ENCODE measurements around the gene FBXL17. TPM values are rescaled to one million over a fixed set of nuclear protein-coding genes. Genes with fewer than 3 reads are reported as not detected.

FBXL17 gene
- total RNA-seq, 4 donors from 2014 or later: 10.7 to 31.6 (median 22.1) TPM

DNA sequence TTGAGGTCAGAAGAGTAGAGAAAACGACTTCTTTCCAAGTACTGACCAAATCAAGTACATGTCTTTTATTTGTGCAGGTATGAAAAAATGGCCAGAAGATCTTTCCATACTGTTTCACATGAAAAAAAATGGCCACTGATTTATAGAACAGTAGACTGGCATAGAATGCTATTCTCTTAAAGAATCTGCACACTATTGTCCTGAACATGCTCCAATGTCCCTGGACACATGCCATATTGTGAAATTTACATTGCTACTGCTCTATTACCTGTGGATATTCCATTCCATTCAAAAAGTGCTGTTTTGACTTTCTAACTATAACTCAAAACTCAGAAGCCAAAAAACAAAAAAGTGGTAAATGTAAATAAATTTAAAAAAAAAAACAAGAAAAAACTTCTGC is 60.6 kb downstream of the FBXL17 start:
- no peak for TF ChIP-seq POLR2A (IDR thresholded peaks at IDR 0.05)
- TF ChIP-seq, protein P1, sequence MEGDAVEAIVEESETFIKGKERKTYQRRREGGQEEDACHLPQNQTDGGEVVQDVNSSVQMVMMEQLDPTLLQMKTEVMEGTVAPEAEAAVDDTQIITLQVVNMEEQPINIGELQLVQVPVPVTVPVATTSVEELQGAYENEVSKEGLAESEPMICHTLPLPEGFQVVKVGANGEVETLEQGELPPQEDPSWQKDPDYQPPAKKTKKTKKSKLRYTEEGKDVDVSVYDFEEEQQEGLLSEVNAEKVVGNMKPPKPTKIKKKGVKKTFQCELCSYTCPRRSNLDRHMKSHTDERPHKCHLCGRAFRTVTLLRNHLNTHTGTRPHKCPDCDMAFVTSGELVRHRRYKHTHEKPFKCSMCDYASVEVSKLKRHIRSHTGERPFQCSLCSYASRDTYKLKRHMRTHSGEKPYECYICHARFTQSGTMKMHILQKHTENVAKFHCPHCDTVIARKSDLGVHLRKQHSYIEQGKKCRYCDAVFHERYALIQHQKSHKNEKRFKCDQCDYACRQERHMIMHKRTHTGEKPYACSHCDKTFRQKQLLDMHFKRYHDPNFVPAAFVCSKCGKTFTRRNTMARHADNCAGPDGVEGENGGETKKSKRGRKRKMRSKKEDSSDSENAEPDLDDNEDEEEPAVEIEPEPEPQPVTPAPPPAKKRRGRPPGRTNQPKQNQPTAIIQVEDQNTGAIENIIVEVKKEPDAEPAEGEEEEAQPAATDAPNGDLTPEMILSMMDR (IDR thresholded peaks at IDR 0.05): no peak
- Histone ChIP-seq H3K9me3 (no peaks in the 10 kb centered on the region), H3K27me3 (no peaks in the 10 kb centered on the region), H3K36me3 (no peaks in the 10 kb centered on the region), H3K4me3 (no peak overlapping the region), H3K27ac (no peak overlapping the region), H3K4me1 (no peaks in the 10 kb centered on the region)
- no peak for DNase-seq

DNA sequence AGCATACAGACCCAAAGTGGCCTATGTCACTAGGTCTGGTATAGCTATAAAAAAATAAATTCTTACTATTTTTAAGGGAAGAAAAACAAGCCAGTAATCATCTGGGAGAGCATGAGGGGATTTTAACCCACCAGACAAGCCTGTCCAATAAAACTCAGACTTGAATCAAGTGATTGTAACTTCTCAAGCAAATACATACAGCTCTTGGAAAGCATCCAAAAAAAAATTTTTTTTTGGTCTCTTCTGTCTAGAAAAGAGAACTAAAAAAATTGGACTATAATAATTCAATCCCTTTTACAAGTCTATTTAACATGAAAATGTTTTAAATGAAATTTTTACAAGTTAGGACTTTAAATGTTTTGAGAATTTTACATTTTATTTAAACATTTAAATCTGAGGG is 61.7 kb downstream of the FBXL17 start:
- DNase-seq: no peak
- no peak overlapping the region for H3K4me3 ChIP-seq
- no peak overlapping the region for H3K27ac ChIP-seq
- no peaks in the 10 kb centered on the region for H3K27me3 ChIP-seq
- H3K4me1 ChIP-seq: no peaks in the 10 kb centered on the region
- H3K9me3 ChIP-seq: no peaks in the 10 kb centered on the region
- TF ChIP-seq, protein P1 (IDR thresholded peaks at IDR 0.05): no peak
- no peak for TF ChIP-seq POLR2A (IDR thresholded peaks at IDR 0.05)
- no peaks in the 10 kb centered on the region for H3K36me3 ChIP-seq

DNA sequence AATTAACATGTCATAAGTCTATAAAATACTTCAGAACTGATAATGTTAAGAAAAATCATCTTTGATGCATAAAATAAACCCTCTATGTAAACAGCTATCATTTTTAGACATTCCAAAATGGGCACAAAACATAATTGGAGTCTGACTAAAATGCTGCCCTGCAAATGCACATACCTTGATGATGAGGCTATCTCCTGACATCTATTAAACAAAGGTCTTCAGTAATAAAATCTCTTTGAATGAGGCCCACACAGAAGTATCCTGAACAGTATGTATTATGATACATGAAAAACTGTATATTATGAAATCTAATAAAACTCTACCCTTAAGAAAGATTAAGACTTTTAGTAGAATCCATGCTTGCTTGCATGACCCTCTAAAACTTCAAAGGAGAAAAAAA is 66.1 kb downstream of the FBXL17 start:
- DNase-seq: no peak
- no peak overlapping the region for H3K4me3 ChIP-seq

DNA sequence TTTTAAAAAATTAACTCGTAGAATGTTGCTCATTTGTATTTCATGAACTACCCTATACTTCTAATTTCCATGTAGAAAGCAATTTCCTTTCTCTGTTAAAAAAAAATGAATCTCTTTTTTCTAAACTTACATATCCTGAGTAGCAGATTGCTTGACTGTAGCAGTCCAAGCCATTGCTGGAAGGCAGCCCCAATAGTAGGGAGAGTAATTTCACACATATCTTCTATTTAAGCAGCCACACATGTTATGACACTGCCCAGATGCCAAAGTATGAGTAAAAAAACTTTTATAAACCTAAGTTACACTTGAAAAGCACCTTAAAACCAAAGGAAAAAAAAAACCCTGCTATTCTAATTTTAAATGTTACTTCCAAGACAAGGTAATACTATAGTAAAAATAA is 69.6 kb downstream of the FBXL17 start:
- H3K4me1 ChIP-seq: no peaks in the 10 kb centered on the region
- H3K4me3 ChIP-seq: no peak overlapping the region
- no peak for TF ChIP-seq POLR2A (IDR thresholded peaks at IDR 0.05)
- TF ChIP-seq, protein P1 (IDR thresholded peaks at IDR 0.05): no peak
- no peaks in the 10 kb centered on the region for H3K9me3 ChIP-seq
- no peak overlapping the region for H3K27ac ChIP-seq
- no peaks in the 10 kb centered on the region for H3K27me3 ChIP-seq
- no peaks in the 10 kb centered on the region for H3K36me3 ChIP-seq
- DNase-seq: no peak

More for the DNA sequence above, 66.1 kb downstream of the FBXL17 start:
- TF ChIP-seq POLR2A (IDR thresholded peaks at IDR 0.05): no peak
- TF ChIP-seq, protein P1 (IDR thresholded peaks at IDR 0.05): no peak
- no peaks in the 10 kb centered on the region for H3K27me3 ChIP-seq
- no peaks in the 10 kb centered on the region for H3K4me1 ChIP-seq
- H3K9me3 ChIP-seq: no peaks in the 10 kb centered on the region
- no peak overlapping the region for H3K27ac ChIP-seq
- no peaks in the 10 kb centered on the region for H3K36me3 ChIP-seq

DNA sequence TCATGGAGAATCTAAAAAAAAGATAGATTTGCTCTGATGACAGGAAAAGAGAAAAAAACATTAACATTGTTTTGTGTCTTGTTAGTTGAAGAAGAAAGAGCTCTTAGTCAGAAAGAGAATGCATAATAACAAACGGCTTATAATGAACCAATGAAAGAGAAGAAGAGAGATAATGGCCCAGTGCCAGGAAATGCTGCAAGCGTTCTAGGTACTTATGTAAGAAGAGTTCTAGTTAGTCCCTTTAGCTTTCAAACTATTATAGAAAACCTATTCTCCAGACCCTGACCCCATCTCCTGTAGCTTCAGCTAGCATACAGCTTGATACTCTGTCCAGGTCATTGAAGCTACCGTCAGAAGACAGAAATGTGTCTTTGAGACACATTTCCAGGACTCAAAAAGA is 70.2 kb downstream of the FBXL17 start:
- no peak overlapping the region for H3K27ac ChIP-seq
- H3K27me3 ChIP-seq: no peaks in the 10 kb centered on the region
- TF ChIP-seq, protein P1 (IDR thresholded peaks at IDR 0.05): no peak
- no peaks in the 10 kb centered on the region for H3K9me3 ChIP-seq
- H3K4me3 ChIP-seq: no peak overlapping the region
- no peaks in the 10 kb centered on the region for H3K4me1 ChIP-seq
- DNase-seq: no peak
- H3K36me3 ChIP-seq: no peaks in the 10 kb centered on the region

DNA sequence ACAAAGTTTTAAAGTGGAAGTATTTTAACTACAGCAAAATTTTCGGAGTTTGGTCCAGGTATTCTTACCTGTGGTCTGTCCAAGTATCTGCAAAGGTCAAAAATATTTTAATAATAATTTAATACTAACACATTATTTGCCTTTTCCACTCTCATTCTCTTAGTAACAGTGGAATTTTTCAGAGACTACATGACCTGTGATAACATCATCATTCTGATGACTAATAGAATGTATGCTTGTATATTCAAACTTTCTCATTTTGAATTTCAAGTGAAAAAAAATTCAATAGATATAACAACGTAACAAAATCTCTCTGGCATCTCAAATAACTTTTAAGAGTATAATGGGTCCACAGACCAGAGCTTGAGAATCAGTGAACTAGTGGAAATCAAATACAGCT is 78.3 kb downstream of the FBXL17 start:
- Histone ChIP-seq H3K4me3 (no peak overlapping the region), H3K36me3 (no peaks in the 10 kb centered on the region), H3K27me3 (no peaks in the 10 kb centered on the region), H3K4me1 (no peaks in the 10 kb centered on the region), H3K9me3 (no peaks in the 10 kb centered on the region), H3K27ac (no peak overlapping the region)
- DNase-seq: no peak
- no peak for TF ChIP-seq POLR2A (IDR thresholded peaks at IDR 0.05)
- TF ChIP-seq, protein P1 (IDR thresholded peaks at IDR 0.05): no peak

Data from Peyer's patch (tissue), 4 donors.